Measurements from ENCODE around the gene NEMP1. TPM values are rescaled to one million over a fixed set of nuclear protein-coding genes. Genes with fewer than 3 reads are reported as not detected.
A peak's percentile ranks its signal among the peaks of the same experiment; 100 is the strongest.

Gene NEMP1
- total and polyA plus RNA-seq, 10 donors: 4.5 to 17.1 (median 13.6) TPM

DNA sequence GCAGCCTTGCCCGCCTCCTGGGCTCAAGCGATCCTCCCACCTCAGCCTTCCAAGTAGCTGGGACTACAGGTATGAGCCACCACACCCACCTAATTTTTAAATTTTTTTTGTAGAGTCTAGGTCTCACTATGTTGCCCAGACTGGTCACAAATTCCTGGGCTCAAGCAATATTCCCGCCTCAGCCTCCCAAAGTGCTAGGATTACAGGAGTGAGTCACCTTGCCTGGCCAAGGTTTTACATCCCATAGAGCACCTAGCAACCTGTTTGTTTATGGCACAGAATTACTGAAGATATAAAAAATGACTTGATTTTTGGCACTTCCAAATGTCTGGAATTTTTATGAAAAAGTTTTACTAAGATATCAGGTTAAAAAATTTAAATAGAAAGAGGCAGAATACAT lies 45.2 kb downstream of the NEMP1 start:
- Histone ChIP-seq H3K36me3 (no peaks in the 10 kb centered on the region), H3K27me3 (replicated peaks in 1 of 7) (no peaks in the 10 kb centered on the region), H3K27ac (no peak overlapping the region), H3K4me3 (no peak overlapping the region), H3K9me3 (no peaks in the 10 kb centered on the region), H3K4me1 (peaks cover 0 to 12% (median 8%) of the 10 kb centered on the region in 6 donors)
- no peak for DNase-seq
- intact Hi-C loops (cut with DNase I; ENCODE audit: low total_unique reads): no loop called here
- 94 to 99% (median 98%) methylated on average over 3 of the region's 3 CpGs for WGBS, 5 donors
- TF ChIP-seq, protein P1, sequence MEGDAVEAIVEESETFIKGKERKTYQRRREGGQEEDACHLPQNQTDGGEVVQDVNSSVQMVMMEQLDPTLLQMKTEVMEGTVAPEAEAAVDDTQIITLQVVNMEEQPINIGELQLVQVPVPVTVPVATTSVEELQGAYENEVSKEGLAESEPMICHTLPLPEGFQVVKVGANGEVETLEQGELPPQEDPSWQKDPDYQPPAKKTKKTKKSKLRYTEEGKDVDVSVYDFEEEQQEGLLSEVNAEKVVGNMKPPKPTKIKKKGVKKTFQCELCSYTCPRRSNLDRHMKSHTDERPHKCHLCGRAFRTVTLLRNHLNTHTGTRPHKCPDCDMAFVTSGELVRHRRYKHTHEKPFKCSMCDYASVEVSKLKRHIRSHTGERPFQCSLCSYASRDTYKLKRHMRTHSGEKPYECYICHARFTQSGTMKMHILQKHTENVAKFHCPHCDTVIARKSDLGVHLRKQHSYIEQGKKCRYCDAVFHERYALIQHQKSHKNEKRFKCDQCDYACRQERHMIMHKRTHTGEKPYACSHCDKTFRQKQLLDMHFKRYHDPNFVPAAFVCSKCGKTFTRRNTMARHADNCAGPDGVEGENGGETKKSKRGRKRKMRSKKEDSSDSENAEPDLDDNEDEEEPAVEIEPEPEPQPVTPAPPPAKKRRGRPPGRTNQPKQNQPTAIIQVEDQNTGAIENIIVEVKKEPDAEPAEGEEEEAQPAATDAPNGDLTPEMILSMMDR (IDR thresholded peaks at IDR 0.05 in 8 of 11, conservative IDR thresholded peaks at IDR 0.05 in 3 of 11): no peak
- TF ChIP-seq POLR2AphosphoS5 (IDR thresholded peaks at IDR 0.05) (no peak), POLR2A (IDR thresholded peaks at IDR 0.05) (no peak)

DNA sequence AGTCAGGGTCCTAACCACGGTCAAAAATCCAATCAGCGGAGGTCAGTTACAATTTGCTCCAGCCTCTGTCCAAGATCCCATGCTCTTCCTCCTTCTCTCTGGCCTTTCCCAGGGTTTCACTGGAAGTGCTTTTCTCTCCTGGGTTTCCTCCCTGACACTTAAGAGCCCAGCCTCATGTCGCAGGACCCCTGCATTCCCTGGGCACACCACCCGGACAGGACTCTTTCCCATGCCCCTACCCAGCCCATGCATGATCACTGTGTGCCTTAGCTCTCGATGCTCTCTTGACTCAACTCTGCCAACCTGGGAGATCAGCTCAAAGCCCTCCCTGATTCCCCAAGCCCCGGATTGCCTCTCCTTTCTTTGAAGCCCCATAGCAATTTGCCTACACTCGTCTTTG lies 46.8 kb downstream of the NEMP1 start:
- TF ChIP-seq, protein P1 (IDR thresholded peaks at IDR 0.05 in 8 of 11, conservative IDR thresholded peaks at IDR 0.05 in 3 of 11): no peak
- TF ChIP-seq POLR2A (IDR thresholded peaks at IDR 0.05) (no peak), POLR2AphosphoS5 (IDR thresholded peaks at IDR 0.05) (no peak)
- WGBS, 5 donors: 81 to 92% (median 87%) methylated on average over 7 of the region's 7 CpGs
- intact Hi-C loops (cut with DNase I; ENCODE audit: low total_unique reads): no loop called here
- DNase-seq: no peak
- no peak overlapping the region for H3K4me3 ChIP-seq
- peaks cover 0 to 22% (median 8%) of the 10 kb centered on the region in 6 donors for H3K4me1 ChIP-seq
- no peaks in the 10 kb centered on the region for H3K36me3 ChIP-seq
- no peaks in the 10 kb centered on the region for H3K9me3 ChIP-seq
- no peak overlapping the region for H3K27ac ChIP-seq
- no peaks in the 10 kb centered on the region for H3K27me3 ChIP-seq (replicated peaks in 1 of 7)

- Histone ChIP-seq H3K4me1 (peaks cover 0 to 22% (median 8%) of the 10 kb centered on the region in 6 donors), H3K27ac (no peak overlapping the region), H3K36me3 (no peaks in the 10 kb centered on the region), H3K27me3 (replicated peaks in 1 of 7) (no peaks in the 10 kb centered on the region), H3K4me3 (no peak overlapping the region), H3K9me3 (no peaks in the 10 kb centered on the region)
- intact Hi-C loops (cut with DNase I; ENCODE audit: low total_unique reads): no loop called here
- 0 to 25% (median 10%) methylated on average over 2 of the region's 2 CpGs for WGBS, 5 donors
- no peak for DNase-seq
- TF ChIP-seq POLR2AphosphoS5 (IDR thresholded peaks at IDR 0.05) (no peak), POLR2A (IDR thresholded peaks at IDR 0.05) (no peak)
- TF ChIP-seq, protein P1 (IDR thresholded peaks at IDR 0.05 in 8 of 11, conservative IDR thresholded peaks at IDR 0.05 in 3 of 11): peak in 5 of 11 experiments; percentile 7 to 18 (median 9)
Observed at GRCh38 chr12:57031138-57031725, 47.4 kb downstream of the NEMP1 start.

GRCh38 chr12:57029457-57029856 lies 49.1 kb downstream of the NEMP1 start:
- TF ChIP-seq, protein P1 (IDR thresholded peaks at IDR 0.05 in 8 of 11, conservative IDR thresholded peaks at IDR 0.05 in 3 of 11): no peak
- TF ChIP-seq POLR2A (IDR thresholded peaks at IDR 0.05): no peak
- no peak for TF ChIP-seq POLR2AphosphoS5 (IDR thresholded peaks at IDR 0.05)
- Histone ChIP-seq H3K4me3 (no peak overlapping the region), H3K27ac (no peak overlapping the region), H3K9me3 (no peaks in the 10 kb centered on the region), H3K36me3 (no peaks in the 10 kb centered on the region), H3K27me3 (replicated peaks in 1 of 7) (no peaks in the 10 kb centered on the region), H3K4me1 (peaks cover 0 to 22% (median 8%) of the 10 kb centered on the region in 6 donors)
- DNase-seq: no peak
- WGBS, 5 donors: 93 to 98% (median 95%) methylated on average over 7 of the region's 7 CpGs
- intact Hi-C loops (cut with DNase I; ENCODE audit: low total_unique reads): no loop called here
